Activated naive CD8-positive, alpha-beta T cell treated with anti-CD3 and anti-CD28 coated beads, Interleukin-2, amount 10 ng/mL, durations not matched to agents 7 days and 5 days (primary cell): ENCODE measurements around the gene GRM4. TPM values are rescaled to one million over a fixed set of nuclear protein-coding genes. Genes with fewer than 3 reads are reported as not detected.

Source experiments
- ATAC-seq: fragments of 150-1000 bp; cut with Tn5 transposase; one replicate; pipeline ENCODE4 v1.10.0; 2021; ENCODE audit warnings: low read depth, moderate library complexity
- POLR2A ChIA-PET: fragments of 350-600 bp; sonication (Branson Sonifier 250); formaldehyde crosslinking; loops from one replicate; lab custom pipeline; 2021; ENCODE audit warnings: antibody characterized with exemption; lab: Charles Lee
- DNase-seq: peaks from one replicate; pipeline ENCODE4 v3.0.0; 2021
- H3K27ac Mint-ChIP-seq: one replicate; pipeline ENCODE4 v1.8.0; 2022; ENCODE audit warnings: mild to moderate bottlenecking, mixed read lengths
- H3K27me3 Mint-ChIP-seq: one replicate; pipeline ENCODE4 v1.8.0; 2022; ENCODE audit warnings: mild to moderate bottlenecking, moderate library complexity, mixed read lengths
- H3K36me3 Mint-ChIP-seq: one replicate; pipeline ENCODE4 v1.8.0; 2021; ENCODE audit warnings: mild to moderate bottlenecking, mixed read lengths
- H3K4me1 Mint-ChIP-seq: one replicate; pipeline ENCODE4 v1.8.0; 2021; ENCODE audit warnings: mixed read lengths
- H3K4me3 Mint-ChIP-seq: one replicate; pipeline ENCODE4 v1.8.0; 2022; ENCODE audit warnings: mild to moderate bottlenecking, moderate library complexity, mixed read lengths
- H3K9me3 Mint-ChIP-seq: one replicate; pipeline ENCODE4 v1.8.0; 2021; ENCODE audit warnings: mixed read lengths
- total RNA-seq, 2 experiments: library from RNA; stranded (reverse); gene quantifications; one replicate each; pipeline ENCODE4 v1.2.3, GENCODE V29; 2021

The GRM4 gene
- total RNA-seq, 2 experiments from 2014 or later, result 0.14 to 0.44 TPM

DNA sequence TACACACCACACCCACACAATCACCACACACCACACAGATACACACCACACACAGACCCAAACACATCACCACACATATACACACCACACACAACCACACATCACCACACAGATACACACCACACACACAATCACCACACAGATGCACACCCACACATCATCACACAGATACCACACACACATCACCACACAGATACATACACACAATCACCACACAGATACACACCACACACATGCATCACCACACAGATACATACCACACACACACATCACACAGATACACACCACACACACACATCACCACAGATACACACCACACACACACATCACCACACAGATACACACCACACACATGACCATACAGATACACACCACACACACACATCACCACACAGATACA, 73.2 kb downstream of the GRM4 start:
- Mint-ChIP-seq H3K36me3 (no peaks in the 10 kb centered on the region), H3K4me1 (no peaks in the 10 kb centered on the region), H3K27ac (no peak overlapping the region), H3K27me3 (no peaks in the 10 kb centered on the region), H3K4me3 (no peak overlapping the region), H3K9me3 (no peaks in the 10 kb centered on the region)
- POLR2A ChIA-PET, result no interaction called here
- DNase-seq (no peak), ATAC-seq (no peak)

DNA sequence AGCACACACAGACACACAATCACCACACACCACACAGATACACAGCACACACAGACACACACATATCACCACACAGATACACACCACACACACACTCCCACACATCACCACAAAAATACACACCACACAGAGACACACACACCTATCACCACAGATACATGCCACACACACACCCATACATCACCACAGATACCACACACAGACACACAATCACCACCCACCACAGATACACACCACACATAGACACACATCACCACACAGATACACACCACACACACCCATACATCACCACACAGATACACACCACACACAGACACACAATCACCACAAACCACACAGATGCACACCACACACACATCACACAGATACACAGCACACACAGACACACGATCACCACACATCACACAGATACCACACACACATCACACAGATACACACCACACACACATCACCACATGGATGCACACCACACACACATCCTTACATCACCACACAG, 74.0 kb downstream of the GRM4 start:
- no peak for DNase-seq
- Mint-ChIP-seq H3K36me3 (no peaks in the 10 kb centered on the region), H3K4me1 (no peaks in the 10 kb centered on the region), H3K4me3 (no peak overlapping the region), H3K9me3 (no peaks in the 10 kb centered on the region), H3K27ac (no peak overlapping the region), H3K27me3 (no peaks in the 10 kb centered on the region)
- ATAC-seq, result no peak
- POLR2A ChIA-PET, result no interaction called here

- Mint-ChIP-seq H3K9me3 (no peaks in the 10 kb centered on the region), H3K4me1 (no peaks in the 10 kb centered on the region), H3K27me3 (no peaks in the 10 kb centered on the region), H3K27ac (no peak overlapping the region), H3K36me3 (no peaks in the 10 kb centered on the region), H3K4me3 (no peak overlapping the region)
- DNase-seq (no peak), ATAC-seq (no peak)
- POLR2A ChIA-PET, result no interaction called here
Observed at GRCh38 chr6:34071136-34071883, 74.6 kb downstream of the GRM4 start.

- no peak overlapping the region for H3K27ac Mint-ChIP-seq
- ATAC-seq (peak; percentile 27), DNase-seq (no peak)
- H3K4me3 Mint-ChIP-seq, result no peak overlapping the region
- no peaks in the 10 kb centered on the region for H3K9me3 Mint-ChIP-seq
- no peaks in the 10 kb centered on the region for H3K36me3 Mint-ChIP-seq
- H3K4me1 Mint-ChIP-seq, result no peaks in the 10 kb centered on the region
- POLR2A ChIA-PET, result no interaction called here
- H3K27me3 Mint-ChIP-seq, result no peaks in the 10 kb centered on the region
Observed at GRCh38 chr6:34070315-34071135, 75.4 kb downstream of the GRM4 start.

DNA sequence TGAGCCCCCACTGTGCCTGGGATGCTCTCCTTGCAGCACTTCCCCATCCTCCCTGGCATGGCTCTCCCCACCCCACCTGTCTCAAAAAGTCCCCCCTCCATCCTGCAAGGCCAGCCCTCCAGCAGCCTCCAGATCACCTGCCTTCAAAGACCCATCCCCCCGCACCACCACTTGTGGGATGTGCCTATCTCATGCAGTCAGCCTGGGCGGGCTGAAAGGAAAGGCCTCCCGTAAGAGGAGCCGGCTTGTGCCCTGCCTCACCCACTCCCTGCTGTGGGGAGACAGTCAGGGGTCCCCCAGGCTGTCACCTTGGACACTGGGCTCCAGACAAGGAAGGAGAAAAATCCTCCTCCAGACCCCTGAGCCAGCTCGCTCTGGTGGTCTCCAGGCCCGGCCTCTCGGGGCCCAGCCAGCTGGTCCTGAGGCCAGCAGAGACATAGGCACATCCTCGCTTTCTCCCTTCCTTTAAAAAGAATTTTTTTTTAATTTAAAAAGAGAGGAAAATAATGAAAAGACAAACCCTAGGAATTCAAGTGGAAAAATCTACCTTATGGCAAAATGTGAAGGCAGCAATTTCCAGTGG, 77.3 kb downstream of the GRM4 start:
- DNase-seq (no peak), ATAC-seq (no peak)
- H3K27ac Mint-ChIP-seq, result no peak overlapping the region
- H3K36me3 Mint-ChIP-seq, result no peaks in the 10 kb centered on the region
- H3K27me3 Mint-ChIP-seq, result no peaks in the 10 kb centered on the region
- no peaks in the 10 kb centered on the region for H3K9me3 Mint-ChIP-seq
- H3K4me1 Mint-ChIP-seq, result no peaks in the 10 kb centered on the region
- POLR2A ChIA-PET, result no interaction called here
- no peak overlapping the region for H3K4me3 Mint-ChIP-seq

- H3K4me1 Mint-ChIP-seq, result no peaks in the 10 kb centered on the region
- H3K36me3 Mint-ChIP-seq, result no peaks in the 10 kb centered on the region
- H3K4me3 Mint-ChIP-seq, result no peak overlapping the region
- H3K27ac Mint-ChIP-seq, result no peak overlapping the region
- no peaks in the 10 kb centered on the region for H3K27me3 Mint-ChIP-seq
- H3K9me3 Mint-ChIP-seq, result no peaks in the 10 kb centered on the region
- POLR2A ChIA-PET, result no interaction called here
- DNase-seq (no peak), ATAC-seq (no peak)
Observed at GRCh38 chr6:34067814-34068213, 78.1 kb downstream of the GRM4 start.

GRCh38 chr6:34066772-34067770, 78.8 kb downstream of the GRM4 start:
- no peaks in the 10 kb centered on the region for H3K36me3 Mint-ChIP-seq
- no peak overlapping the region for H3K27ac Mint-ChIP-seq
- ATAC-seq (no peak), DNase-seq (no peak)
- no peak overlapping the region for H3K4me3 Mint-ChIP-seq
- H3K4me1 Mint-ChIP-seq, result no peaks in the 10 kb centered on the region
- no peaks in the 10 kb centered on the region for H3K9me3 Mint-ChIP-seq
- H3K27me3 Mint-ChIP-seq, result no peaks in the 10 kb centered on the region
- POLR2A ChIA-PET, result no interaction called here

GRCh38 chr6:34066218-34066571, 79.7 kb downstream of the GRM4 start:
- Mint-ChIP-seq H3K4me1 (no peaks in the 10 kb centered on the region), H3K27me3 (no peaks in the 10 kb centered on the region), H3K36me3 (no peaks in the 10 kb centered on the region), H3K4me3 (no peak overlapping the region), H3K9me3 (no peaks in the 10 kb centered on the region), H3K27ac (no peak overlapping the region)
- DNase-seq (no peak), ATAC-seq (no peak)
- POLR2A ChIA-PET, result no interaction called here

- H3K27me3 Mint-ChIP-seq, result no peaks in the 10 kb centered on the region
- H3K27ac Mint-ChIP-seq, result no peak overlapping the region
- no peaks in the 10 kb centered on the region for H3K36me3 Mint-ChIP-seq
- DNase-seq (no peak), ATAC-seq (no peak)
- no peaks in the 10 kb centered on the region for H3K4me1 Mint-ChIP-seq
- H3K4me3 Mint-ChIP-seq, result no peak overlapping the region
- no peaks in the 10 kb centered on the region for H3K9me3 Mint-ChIP-seq
- POLR2A ChIA-PET, result no interaction called here
Observed at GRCh38 chr6:34065466-34066217, 80.2 kb downstream of the GRM4 start.

- POLR2A ChIA-PET, result no interaction called here
- no peak overlapping the region for H3K27ac Mint-ChIP-seq
- ATAC-seq, result no peak
Observed at GRCh38 chr6:34064675-34065074, 81.2 kb downstream of the GRM4 start.

DNA sequence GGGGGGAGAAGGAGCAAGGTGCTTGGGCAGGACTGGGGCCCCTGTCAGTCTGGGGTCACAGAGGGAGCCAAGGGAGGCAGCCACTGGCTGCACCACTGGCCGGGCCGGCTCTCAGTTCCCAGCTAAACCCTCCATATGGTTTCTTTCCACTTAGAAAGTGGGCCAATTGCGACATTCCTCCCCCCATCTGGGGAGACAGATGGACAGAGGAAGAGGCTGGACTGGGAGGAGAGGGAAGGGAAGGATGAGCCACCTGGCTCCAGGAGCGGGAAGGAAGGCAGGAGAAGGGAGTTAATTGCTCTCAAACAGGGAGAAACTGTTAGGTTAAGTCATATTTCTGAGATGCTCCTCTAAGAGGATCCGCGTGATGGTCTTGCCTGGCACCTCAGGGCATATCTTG, 82.2 kb downstream of the GRM4 start:
- no peak overlapping the region for H3K4me3 Mint-ChIP-seq
- POLR2A ChIA-PET, result no interaction called here
- no peaks in the 10 kb centered on the region for H3K27me3 Mint-ChIP-seq
- H3K4me1 Mint-ChIP-seq, result no peaks in the 10 kb centered on the region
- no peak overlapping the region for H3K27ac Mint-ChIP-seq
- H3K9me3 Mint-ChIP-seq, result no peaks in the 10 kb centered on the region
- DNase-seq, result no peak
- no peak for ATAC-seq
- no peaks in the 10 kb centered on the region for H3K36me3 Mint-ChIP-seq

More at GRCh38 chr6:34064675-34065074, 81.2 kb downstream of the GRM4 start:
- no peak for DNase-seq
- H3K4me1 Mint-ChIP-seq, result no peaks in the 10 kb centered on the region
- H3K4me3 Mint-ChIP-seq, result no peak overlapping the region
- H3K27me3 Mint-ChIP-seq, result no peaks in the 10 kb centered on the region
- no peaks in the 10 kb centered on the region for H3K9me3 Mint-ChIP-seq
- no peaks in the 10 kb centered on the region for H3K36me3 Mint-ChIP-seq

DNA sequence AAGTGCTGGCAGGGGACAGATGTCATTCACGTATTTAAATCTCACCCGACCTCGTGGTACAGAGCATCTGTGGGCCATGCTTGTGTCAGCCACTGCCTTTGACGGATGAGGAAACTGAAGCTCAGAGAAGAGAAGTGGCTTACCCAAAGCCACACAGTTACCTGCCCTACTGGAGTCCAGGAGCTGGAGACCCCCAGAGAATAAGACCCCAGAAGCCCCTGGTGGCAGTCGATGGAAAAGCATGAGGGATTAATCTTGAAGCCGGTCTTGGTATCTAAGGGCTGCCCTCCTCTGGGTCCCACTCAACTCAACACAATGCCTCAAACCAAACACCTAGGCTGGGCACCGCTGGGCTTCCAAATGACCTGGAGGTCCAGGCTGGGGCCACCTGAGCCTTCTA, 83.1 kb downstream of the GRM4 start:
- POLR2A ChIA-PET, result interaction anchor here (0.6 kb wide), 1 partner anchor 126 kb away, joined by 3 read pairs; no protein-coding TSS in a partner anchor
- H3K4me3 Mint-ChIP-seq, result no peak overlapping the region
- no peaks in the 10 kb centered on the region for H3K27me3 Mint-ChIP-seq
- no peaks in the 10 kb centered on the region for H3K36me3 Mint-ChIP-seq
- H3K4me1 Mint-ChIP-seq, result no peaks in the 10 kb centered on the region
- no peaks in the 10 kb centered on the region for H3K9me3 Mint-ChIP-seq
- H3K27ac Mint-ChIP-seq, result no peak overlapping the region
- ATAC-seq (no peak), DNase-seq (no peak)
